ENCODE results near the gene THSD7A.

DNA sequence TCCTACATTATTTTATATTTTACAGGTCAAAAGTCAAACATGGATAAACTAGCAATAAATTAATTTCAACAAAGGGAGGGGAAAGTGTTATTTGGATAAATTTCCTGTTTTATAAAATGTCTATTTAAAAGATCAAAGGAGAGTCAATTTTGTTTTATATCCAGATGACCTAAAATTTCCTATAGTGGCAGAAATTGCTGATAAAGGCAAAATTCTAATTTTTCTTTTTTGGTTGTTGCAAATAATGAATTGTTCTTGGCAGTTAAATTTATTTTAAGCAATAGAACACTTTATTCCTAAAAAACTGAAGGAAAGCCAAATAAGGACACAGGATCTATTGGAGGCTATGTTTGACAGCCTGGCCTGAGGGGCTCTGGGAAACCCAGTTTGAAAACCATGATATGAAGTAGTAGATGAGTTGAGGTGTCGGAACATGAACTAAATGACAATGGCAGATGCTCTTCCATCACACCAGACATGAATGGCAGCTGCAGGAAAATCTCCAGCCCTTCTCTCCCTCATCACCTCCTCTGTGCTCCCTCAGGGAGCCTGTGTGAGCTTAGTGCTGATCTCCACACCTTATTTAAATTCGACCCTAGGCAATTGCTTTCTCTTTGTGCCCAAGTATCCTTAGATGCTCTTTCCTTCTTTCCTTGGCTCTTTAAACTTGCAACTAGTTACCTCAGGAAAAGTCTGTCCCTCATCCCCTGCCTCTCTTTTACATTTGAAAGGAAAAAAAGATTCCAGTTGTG lies 395.0 kb downstream of the THSD7A start:
- TF ChIP-seq POLR2AphosphoS5 (IDR thresholded peaks at IDR 0.05; ENCODE audit: low read depth, low read length) (no peak), POLR2A (IDR thresholded peaks at IDR 0.05; ENCODE audit: low read depth, low read length) (no peak), SPI1 (IDR thresholded peaks at IDR 0.05; ENCODE audit: low read depth, low read length) (no peak), TAF1 (IDR thresholded peaks at IDR 0.05; ENCODE audit: low read depth, low read length) (no peak), PAX5 (IDR thresholded peaks at IDR 0.05; ENCODE audit: insufficient read depth, low read length, severe bottlenecking) (no peak), POU2F2 (IDR thresholded peaks at IDR 0.05; ENCODE audit: low read depth, low read length) (no peak)

All from GM12891 (cell line).